ENCODE measurements around the gene XKR7.

Gene XKR7

DNA sequence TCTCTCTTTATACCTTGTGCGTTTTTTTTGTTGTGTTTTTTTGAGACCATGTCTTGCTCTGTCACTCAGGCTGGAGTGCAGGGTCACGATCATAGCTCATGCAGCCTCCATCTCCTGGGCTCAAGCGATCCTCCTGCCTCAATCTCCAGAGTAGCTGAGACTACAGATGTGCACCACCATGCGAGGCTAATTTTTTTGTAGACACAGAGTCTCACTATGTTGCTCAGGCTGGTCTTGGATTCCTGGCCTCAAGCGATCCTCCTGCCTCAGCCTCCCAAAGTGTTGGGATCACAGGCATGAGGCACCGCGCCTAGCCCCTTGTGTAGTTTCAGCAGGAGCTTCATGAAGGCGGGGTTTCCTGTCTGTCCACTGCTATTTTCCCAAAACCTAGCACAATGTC is 43.4 kb upstream of the XKR7 start:
- TF ChIP-seq CTCF (IDR thresholded peaks at IDR 0.05): no peak

DNA sequence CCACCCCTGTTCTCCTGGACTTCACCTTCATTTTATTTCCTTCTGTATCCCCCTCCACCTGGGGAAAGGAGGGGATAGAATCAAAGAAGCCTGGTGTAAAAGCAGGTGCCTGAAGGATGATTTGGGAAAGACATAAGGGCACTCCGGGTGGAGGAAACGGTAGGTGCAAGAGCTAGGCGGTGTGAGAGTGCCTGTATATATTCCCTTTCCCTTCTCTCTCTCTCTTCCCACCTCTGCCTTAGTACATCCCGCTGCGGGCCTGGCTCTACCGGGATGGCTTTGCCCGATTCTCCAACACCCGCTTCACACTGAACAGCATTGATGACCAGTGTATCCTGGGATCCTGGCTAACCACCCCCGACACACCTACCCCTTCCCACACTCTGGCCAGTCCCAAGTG is 42.3 kb upstream of the XKR7 start:
- TF ChIP-seq CTCF (IDR thresholded peaks at IDR 0.05): no peak

- TF ChIP-seq CTCF (IDR thresholded peaks at IDR 0.05): no peak
These were observed 41.5 kb upstream of the XKR7 start for GRCh38 chr20:31926493-31926892.

- no peak for TF ChIP-seq CTCF (IDR thresholded peaks at IDR 0.05)
These were observed 40.3 kb upstream of the XKR7 start for GRCh38 chr20:31927627-31928159.

- TF ChIP-seq CTCF (IDR thresholded peaks at IDR 0.05): no peak
These were observed 37.2 kb upstream of the XKR7 start for GRCh38 chr20:31930779-31931178.

DNA sequence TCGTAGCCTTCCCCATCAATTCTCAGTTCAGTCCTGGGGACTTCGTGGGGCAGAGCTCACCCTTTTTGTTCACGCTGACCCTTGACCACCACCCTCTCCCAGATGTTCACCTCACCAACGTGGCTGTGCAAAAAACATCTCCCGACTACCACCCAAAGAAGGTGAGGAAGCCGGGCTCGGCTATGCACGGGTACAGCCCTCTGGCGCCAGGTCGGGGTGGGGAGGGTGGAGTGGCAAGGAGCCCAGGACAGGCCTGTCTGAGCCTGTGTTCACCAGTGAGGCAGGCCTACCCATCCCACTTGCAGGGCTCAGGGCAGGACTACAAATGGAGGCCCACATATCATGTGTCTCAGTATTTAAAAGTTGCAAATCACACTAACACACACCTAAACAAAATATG is 34.3 kb upstream of the XKR7 start:
- no peak for TF ChIP-seq CTCF (IDR thresholded peaks at IDR 0.05)

GRCh38 chr20:31934491-31934890 is 33.5 kb upstream of the XKR7 start:
- TF ChIP-seq CTCF (IDR thresholded peaks at IDR 0.05): no peak

All from LNCAP (cell line).